Spleen (tissue), 11 donors: ENCODE results near the gene FLNB. TPM values are rescaled to one million over a fixed set of nuclear protein-coding genes. Genes with fewer than 3 reads are reported as not detected.

Experiments used
- DNase-seq: peaks from one replicate; pipeline ENCODE4 v3.0.0-alpha.2; 2020
- H3K27ac ChIP-seq, 8 donors: fragments of 200-600 bp; sonication (generic) in 7 of 8; 1 replicate in 4 of 8; 2 replicates in 4 of 8; pipeline versions ENCODE4 v1.5.0 to v1.8.0; 2016 to 2021; ENCODE audit warnings: inconsistent platforms in 4 of 8, mild to moderate bottlenecking in 4 of 8, moderate library complexity in 1 of 8
- H3K27me3 ChIP-seq, 7 donors: fragments of 200-600 bp; sonication (generic) in 6 of 7; replicated peaks in 1 of 7; 1 replicate in 4 of 7; 2 replicates in 3 of 7; pipeline versions ENCODE4 v1.5.0 to v1.8.0; 2016 to 2021; ENCODE audit warnings: inconsistent platforms in 3 of 7, mild to moderate bottlenecking in 1 of 7
- H3K36me3 ChIP-seq, 6 donors: fragments of 200-600 bp; sonication (generic) in 5 of 6; 1 replicate in 4 of 6; 2 replicates in 2 of 6; pipeline versions ENCODE4 v1.5.0 to v1.8.0; 2016 to 2021; ENCODE audit warnings: inconsistent platforms in 2 of 6
- H3K4me1 ChIP-seq, 6 donors: fragments of 200-600 bp; sonication (generic) in 5 of 6; 1 replicate in 3 of 6; 2 replicates in 3 of 6; pipeline versions ENCODE4 v1.5.0 to v1.8.0; 2016 to 2021; ENCODE audit warnings: inconsistent platforms in 3 of 6
- H3K4me3 ChIP-seq, 8 donors: fragments of 200-600 bp; sonication (generic) in 7 of 8; 1 replicate in 4 of 8; 2 replicates in 4 of 8; pipeline versions ENCODE4 v1.5.0 to v1.8.0; 2016 to 2021; ENCODE audit warnings: inconsistent platforms in 4 of 8, mild to moderate bottlenecking in 4 of 8, moderate library complexity in 2 of 8
- H3K9me3 ChIP-seq, 8 donors: fragments of 200-600 bp; sonication (generic) in 7 of 8; 1 replicate in 4 of 8; 2 replicates in 4 of 8; pipeline versions ENCODE4 v1.5.0 to v1.8.0; 2016 to 2021; ENCODE audit warnings: inconsistent platforms in 4 of 8
- CTCF ChIP-seq, 11 experiments: fragments of 200-600 bp in 7 of 11; fragments of 450-650 bp in 4 of 11; sonication (generic) in 4 of 11; IDR thresholded peaks in 8 of 11; conservative IDR thresholded peaks in 3 of 11; 1 replicate in 7 of 11; 2 replicates in 4 of 11; pipeline versions ENCODE4 v1.4.0 to v1.8.0; 2016 to 2021; ENCODE audit warnings: antibody characterized with exemption in 11 of 11, inconsistent platforms in 4 of 11, mild to moderate bottlenecking in 1 of 11
- POLR2A ChIP-seq, 3 donors: fragments of 450-650 bp; IDR thresholded peaks; one replicate each; pipeline ENCODE4 v1.5.1; 2017; ENCODE audit warnings: antibody characterized with exemption in 3 of 3, mild to moderate bottlenecking in 1 of 3
- POLR2AphosphoS5 ChIP-seq, 3 donors: sonication (generic); formaldehyde crosslinking; IDR thresholded peaks; one replicate each; pipeline ENCODE4 v1.5.1; 2017; ENCODE audit warnings: antibody characterized with exemption in 3 of 3
- WGBS, 5 donors: extraction: QIAGEN DNeasy Blood & Tissue Kit in 3 of 5; methylation state at CpG; one replicate each; pipeline versions ENCODE4 v1.1.5 to v1.1.7; 2013 to 2018; 5-methylcytosine and 5-hydroxymethylcytosine counted together
- intact Hi-C: fragments of 100-400 bp; cut with DNase I; formaldehyde crosslinking; loops from one replicate; pipeline ENCODE4 v1.15.0; 2023; ENCODE audit warnings: low total_unique reads
- polyA plus RNA-seq, 3 donors: library from polyadenylated mRNA; stranded (reverse); fragments of 200-250 nt; gene quantifications; one replicate each; pipeline ENCODE4 v1.2.1, GENCODE V29; 2013
- total RNA-seq, 7 donors: library from RNA; depleted of rRNA in 3 of 7; stranded (reverse); fragments of >200 nt in 3 of 7; fragmentation: NEBNext Ultra II Directional in 4 of 7; extraction: Animal tissue kit (Norgen Biotek cat#: 25700) in 4 of 7; gene quantifications; one replicate each; pipeline versions ENCODE4 v1.1.0 to v1.2.1, GENCODE V29; 2016 to 2021
- donor health status: healthy with polysubstance abuse.
- donor health status: DM: no; HTN: no; CAD: no; lungs with moderate emphysema.
- donor health status: DM: no; HTN: no; CAD: no.
- donor health status: Bipolar disorder and iron deficiency.
- donor health status: healthy.
- donor health status: DM: no; HTN: no; CAD: no.
- donor health status: DM: yes; HTN: yes; CAD: no.

The FLNB gene
- total and polyA plus RNA-seq, 10 donors: 38.9 to 163 (median 96.7) TPM

- peaks cover 0 to 88% (median 39%) of the 10 kb centered on the region in 6 donors for H3K36me3 ChIP-seq
- H3K27me3 ChIP-seq: no peaks in the 10 kb centered on the region
- no peaks in the 10 kb centered on the region for H3K9me3 ChIP-seq
- TF ChIP-seq POLR2AphosphoS5 (IDR thresholded peaks at IDR 0.05) (peak in 2 of 3 donors; percentile 74 to 82), CTCF (IDR thresholded peaks at IDR 0.05 in 8 of 11, conservative IDR thresholded peaks at IDR 0.05 in 3 of 11) (no peak), POLR2A (IDR thresholded peaks at IDR 0.05) (no peak)
- no peak overlapping the region for H3K4me3 ChIP-seq
- intact Hi-C loops: no loop called here
- H3K27ac ChIP-seq: peak overlapping the region in 7 of 8 donors; percentile 7 to 59 (median 34)
- 24 to 40% (median 27%) methylated on average over 8 to 10 of the region's 10 CpGs for WGBS, 5 donors
- H3K4me1 ChIP-seq: peaks cover 40 to 63% (median 61%) of the 10 kb centered on the region in 6 donors
- DNase-seq: no peak
These were observed 112.0 kb downstream of the FLNB start for GRCh38 chr3:58120075-58120812.

- H3K36me3 ChIP-seq: peaks cover 0 to 88% (median 47%) of the 10 kb centered on the region in 6 donors
- H3K4me3 ChIP-seq: no peak overlapping the region
- H3K27me3 ChIP-seq: no peaks in the 10 kb centered on the region
- no peaks in the 10 kb centered on the region for H3K9me3 ChIP-seq
- H3K4me1 ChIP-seq: peaks cover 32 to 54% (median 52%) of the 10 kb centered on the region in 6 donors
- no peak for DNase-seq
- peak overlapping the region in 7 of 8 donors; percentile 7 to 59 (median 34) for H3K27ac ChIP-seq
- TF ChIP-seq POLR2A (IDR thresholded peaks at IDR 0.05) (no peak), CTCF (IDR thresholded peaks at IDR 0.05 in 8 of 11, conservative IDR thresholded peaks at IDR 0.05 in 3 of 11) (no peak), POLR2AphosphoS5 (IDR thresholded peaks at IDR 0.05) (no peak)
- 82 to 95% (median 88%) methylated on average over 7 to 11 of the region's 11 CpGs for WGBS, 5 donors
- intact Hi-C loops: no loop called here
These were observed 113.0 kb downstream of the FLNB start for GRCh38 chr3:58121183-58121582.

GRCh38 chr3:58122936-58123700 lies 114.9 kb downstream of the FLNB start:
- DNase-seq: no peak
- Histone ChIP-seq H3K27me3 (no peaks in the 10 kb centered on the region), H3K36me3 (peaks cover 0 to 100% (median 58%) of the 10 kb centered on the region in 6 donors), H3K4me1 (peaks cover 17 to 35% (median 32%) of the 10 kb centered on the region in 6 donors), H3K9me3 (no peaks in the 10 kb centered on the region), H3K4me3 (no peak overlapping the region), H3K27ac (no peak overlapping the region)
- no peak for TF ChIP-seq CTCF (IDR thresholded peaks at IDR 0.05 in 8 of 11, conservative IDR thresholded peaks at IDR 0.05 in 3 of 11)
- no peak for TF ChIP-seq POLR2AphosphoS5 (IDR thresholded peaks at IDR 0.05)
- TF ChIP-seq POLR2A (IDR thresholded peaks at IDR 0.05): no peak
- 92 to 97% (median 96%) methylated on average over 39 to 41 of the region's 41 CpGs for WGBS, 5 donors
- intact Hi-C loops: no loop called here

GRCh38 chr3:58124387-58124786 lies 116.2 kb downstream of the FLNB start:
- WGBS, 5 donors: 90 to 95% (median 93%) methylated on average over 7 to 8 of the region's 8 CpGs
- Histone ChIP-seq H3K27me3 (no peaks in the 10 kb centered on the region), H3K4me1 (peaks cover 15 to 22% (median 22%) of the 10 kb centered on the region in 6 donors), H3K27ac (no peak overlapping the region), H3K9me3 (no peaks in the 10 kb centered on the region), H3K4me3 (no peak overlapping the region), H3K36me3 (peaks cover 0 to 100% (median 55%) of the 10 kb centered on the region in 6 donors)
- intact Hi-C loops: no loop called here
- TF ChIP-seq POLR2AphosphoS5 (IDR thresholded peaks at IDR 0.05) (no peak), CTCF (IDR thresholded peaks at IDR 0.05 in 8 of 11, conservative IDR thresholded peaks at IDR 0.05 in 3 of 11) (no peak)
- DNase-seq: no peak
